H1 (cell line): ENCODE results near the gene XRN2.

Experiments used
- CTCF ChIP-seq, 3 experiments: IDR thresholded peaks; 1 replicate in 2 of 3; 2 replicates in 1 of 3; pipeline versions ENCODE4 v1.5.1 to v1.6.1; 2011; ENCODE audit warnings: low read length in 3 of 3, mild to moderate bottlenecking in 3 of 3, inconsistent platforms in 2 of 3, low read depth in 1 of 3, moderate library complexity in 1 of 3; ENCODE audit not compliant: insufficient read depth in 1 of 3; ENCODE audit errors: control extremely low read depth in 1 of 3
- EZH2 ChIP-seq: fragments of 200-600 bp; sonication (generic); IDR thresholded peaks from 2 replicates; pipeline ENCODE4 v1.7.1; 2012; ENCODE audit warnings: low read depth, mild to moderate bottlenecking, moderate library complexity, low read length, inconsistent platforms; ENCODE audit not compliant: severe bottlenecking
- JUN ChIP-seq: IDR thresholded peaks from 2 replicates; pipeline ENCODE4 v1.6.1; 2011; ENCODE audit warnings: low read depth, mild to moderate bottlenecking, improper control_type of control experiment, low read length
- KDM1A ChIP-seq: fragments of 200-600, 300-600 bp; sonication (generic); IDR thresholded peaks from 2 replicates; pipeline ENCODE4 v1.7.1; 2016; ENCODE audit warnings: mild to moderate bottlenecking, low read length, borderline replicate concordance
- POLR2A ChIP-seq, 2 experiments: IDR thresholded peaks; 1 replicate in 1 of 2; 2 replicates in 1 of 2; pipeline ENCODE4 v1.6.1; 2011; ENCODE audit warnings: low read depth in 2 of 2, low read length in 2 of 2, mild to moderate bottlenecking in 2 of 2; ENCODE audit errors: control extremely low read depth in 1 of 2
- POLR2AphosphoS5 ChIP-seq: IDR thresholded peaks from 2 replicates; pipeline ENCODE4 v1.6.1; 2011; ENCODE audit warnings: low read depth, low read length
- RAD21 ChIP-seq, 2 experiments: IDR thresholded peaks in 1 of 2; conservative IDR thresholded peaks in 1 of 2; 2 replicates each; pipeline ENCODE4 v1.6.1; 2011; ENCODE audit warnings: low read depth in 2 of 2, low read length in 2 of 2, improper control_type of control experiment in 1 of 2, inconsistent platforms in 1 of 2, mild to moderate bottlenecking in 1 of 2, moderate library complexity in 1 of 2
- TAF1 ChIP-seq: IDR thresholded peaks from 2 replicates; pipeline ENCODE4 v1.6.1; 2011; ENCODE audit warnings: mild to moderate bottlenecking, low read depth, low read length
- USF2 ChIP-seq: IDR thresholded peaks from 2 replicates; pipeline ENCODE4 v1.6.1; 2011; ENCODE audit warnings: low read length, improper control_type of control experiment

GRCh38 chr20:21365771-21366170 is 62.6 kb downstream of the XRN2 start:
- TF ChIP-seq CTCF (IDR thresholded peaks at IDR 0.05; ENCODE audit: control extremely low read depth in 1 of 3, insufficient read depth in 1 of 3, low read depth in 1 of 3, low read length in 3 of 3) (no peak), POLR2AphosphoS5 (no peak), RAD21 (IDR thresholded peaks at IDR 0.05 in 1 of 2, conservative IDR thresholded peaks at IDR 0.05 in 1 of 2; ENCODE audit: low read depth in 2 of 2, low read length in 2 of 2) (no peak), EZH2 (no peak), USF2 (no peak), JUN (no peak), TAF1 (no peak), KDM1A (no peak), POLR2A (IDR thresholded peaks at IDR 0.05; ENCODE audit: control extremely low read depth in 1 of 2, low read depth in 2 of 2, low read length in 2 of 2) (no peak)
